ENCODE measurements around the gene SKIC8. TPM values are rescaled to one million over a fixed set of nuclear protein-coding genes. Genes with fewer than 3 reads are reported as not detected.

SKIC8 gene
- 64.1 and 76.2 TPM in 2 replicates for total RNA-seq

DNA sequence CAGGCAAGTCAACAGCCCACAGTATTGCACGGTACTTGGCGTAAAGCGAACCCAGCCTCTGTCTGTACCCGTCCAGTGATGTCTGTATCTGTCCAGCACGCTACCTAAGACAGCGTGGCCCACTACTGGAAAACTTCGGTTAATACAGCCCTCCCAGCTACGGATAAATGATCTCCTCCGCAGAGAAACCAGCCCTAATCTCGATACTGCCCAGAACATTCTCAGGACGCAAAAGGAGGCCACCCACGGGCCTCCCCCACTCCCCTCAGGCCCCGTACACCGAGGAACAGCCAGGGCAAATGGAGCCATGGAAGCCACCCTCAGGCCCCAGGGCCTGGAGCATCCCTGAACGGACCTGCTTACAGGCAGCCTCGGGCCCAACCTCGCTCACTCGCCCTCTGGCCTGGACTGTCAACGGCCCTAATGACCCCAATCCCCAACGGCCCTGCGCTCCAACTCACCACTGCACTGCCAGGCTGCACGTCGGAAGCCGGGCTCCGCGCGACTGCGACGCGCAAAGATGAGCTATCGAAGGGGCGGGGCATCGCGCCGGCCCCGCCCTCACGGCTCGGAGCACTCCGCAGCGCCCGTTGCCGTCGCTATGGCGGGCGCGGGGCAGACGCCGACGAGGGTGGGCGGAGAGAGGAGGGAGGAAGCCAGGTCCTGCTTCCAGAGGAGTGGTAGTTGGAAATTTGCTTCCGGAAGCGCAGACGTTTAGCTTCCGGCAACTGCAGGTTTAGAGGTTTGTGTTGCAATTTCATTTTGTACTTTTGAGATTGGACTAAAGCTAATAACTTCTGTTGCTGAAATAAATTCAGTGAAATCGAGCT lies at the start of gene SKIC8:
Gene SKIC8, minus strand, starts transcription at position 509 of the 830 bp plus-strand sequence. CDS start 3,923 bp downstream, outside the sequence.
- peak; percentile 92 for DNase-seq

DNA sequence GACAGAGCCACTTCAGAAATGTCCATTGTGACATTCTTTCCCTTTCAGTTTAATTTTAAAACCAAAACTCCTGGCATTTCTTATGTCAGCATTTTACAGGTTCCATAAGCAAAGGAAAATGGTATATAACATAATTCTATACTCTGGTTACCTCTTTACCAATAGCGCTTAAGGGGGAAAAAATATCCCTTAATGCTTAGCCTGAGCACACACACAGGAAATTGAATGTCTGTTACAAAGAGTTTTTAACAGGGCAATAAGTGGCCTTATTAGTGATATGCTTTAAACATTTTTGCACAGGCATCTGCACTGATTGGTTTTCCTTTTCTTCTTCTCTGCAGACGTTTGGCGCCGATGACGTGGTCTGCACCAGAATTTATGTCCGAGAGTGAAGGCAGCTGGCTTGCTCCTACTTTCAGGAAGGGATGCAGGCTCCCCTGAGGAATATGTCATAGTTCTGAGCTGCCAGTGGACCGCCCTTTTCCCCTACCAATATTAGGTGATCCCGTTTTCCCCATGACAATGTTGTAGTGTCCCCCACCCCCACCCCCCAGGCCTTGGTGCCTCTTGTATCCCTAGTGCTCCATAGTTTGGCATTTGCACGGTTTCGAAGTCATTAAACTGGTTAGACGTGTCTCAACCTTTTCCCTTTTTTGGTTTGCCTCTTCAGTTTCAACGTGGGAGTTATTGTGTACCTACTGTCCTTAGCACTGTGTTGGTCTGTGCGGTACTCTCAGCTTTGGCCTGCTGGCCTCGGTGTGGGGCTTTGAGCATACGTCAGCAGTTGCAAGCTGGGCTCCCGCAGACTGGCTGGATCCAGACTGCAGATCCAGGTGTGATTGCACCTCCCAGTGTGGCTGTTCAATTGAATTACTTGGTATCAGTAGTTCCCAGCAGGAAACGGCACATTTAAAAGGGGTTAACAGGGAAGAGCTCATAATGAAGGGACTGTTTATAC lies 48.5 kb upstream of the SKIC8 start:
- no peak for DNase-seq

DNA sequence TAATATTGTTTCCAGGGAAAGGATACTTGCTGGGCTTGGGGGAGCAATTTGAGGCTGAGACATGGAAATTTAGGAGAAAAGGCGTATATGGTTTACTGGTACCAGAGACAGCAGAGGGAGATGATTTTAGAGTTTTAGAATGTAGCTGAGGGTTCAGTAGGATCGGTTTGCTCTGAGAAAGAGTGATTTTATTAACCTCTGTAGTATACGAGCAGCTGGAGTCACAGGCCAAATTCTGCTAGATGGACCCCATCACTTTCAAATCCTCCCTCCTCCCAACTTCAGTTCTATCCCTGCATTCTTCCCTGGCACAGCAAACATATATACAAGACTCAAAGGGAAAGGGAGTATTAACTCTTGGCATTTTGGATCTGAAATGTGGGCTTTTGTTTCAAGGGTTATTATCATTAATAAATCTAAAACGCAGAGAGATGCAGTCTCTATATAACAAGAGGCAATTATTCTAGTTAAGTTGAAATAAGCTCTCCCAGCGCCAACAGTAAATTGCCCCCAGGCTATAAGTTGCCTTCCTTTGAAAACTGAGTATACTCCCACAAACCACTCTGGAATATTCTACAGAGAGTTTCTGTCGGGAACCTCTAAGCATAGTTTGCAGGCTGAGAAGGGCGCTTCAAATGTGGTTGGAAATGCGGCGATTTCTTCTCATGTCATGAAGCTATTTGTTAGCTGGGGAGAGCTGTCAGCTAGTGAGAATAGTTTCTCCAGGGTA lies 46.2 kb upstream of the SKIC8 start:
- no peak for DNase-seq

DNA sequence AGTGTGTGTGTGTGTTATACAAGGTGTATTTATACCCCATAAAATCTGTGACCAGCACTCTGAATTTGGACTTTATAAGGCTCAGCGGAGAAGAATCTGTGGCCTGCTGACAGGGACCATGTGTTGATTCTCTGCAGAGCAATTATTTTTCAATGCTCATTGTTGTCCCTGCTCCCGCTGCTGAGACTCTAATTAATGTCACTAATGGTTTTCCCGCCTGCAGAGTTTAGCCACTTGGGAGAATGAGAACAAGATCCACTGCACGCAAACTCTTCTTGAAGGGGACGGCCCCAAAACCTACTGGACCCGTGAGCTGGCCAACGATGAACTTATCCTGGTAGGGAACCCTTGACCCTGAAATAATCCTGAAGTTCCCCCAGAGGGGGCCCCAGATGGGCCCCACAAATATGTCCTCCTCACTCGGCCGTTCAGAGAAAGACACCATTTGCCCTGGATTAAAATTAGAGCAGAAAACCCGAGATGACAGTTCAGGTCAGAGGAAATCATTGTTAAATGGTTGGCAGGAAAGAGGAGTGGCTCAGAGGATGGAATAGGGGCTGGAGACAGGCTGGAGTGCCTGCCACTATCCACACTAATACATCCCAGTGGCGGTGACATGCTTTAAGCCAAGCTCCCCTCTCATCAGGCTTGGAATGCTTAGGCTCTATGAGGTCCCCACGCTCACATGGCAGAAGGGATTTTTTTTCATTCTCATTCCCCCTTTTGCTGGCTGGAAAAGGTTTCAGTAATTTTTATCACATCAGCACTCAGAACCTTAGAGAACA lies 44.1 kb upstream of the SKIC8 start:
- no peak for DNase-seq

DNA sequence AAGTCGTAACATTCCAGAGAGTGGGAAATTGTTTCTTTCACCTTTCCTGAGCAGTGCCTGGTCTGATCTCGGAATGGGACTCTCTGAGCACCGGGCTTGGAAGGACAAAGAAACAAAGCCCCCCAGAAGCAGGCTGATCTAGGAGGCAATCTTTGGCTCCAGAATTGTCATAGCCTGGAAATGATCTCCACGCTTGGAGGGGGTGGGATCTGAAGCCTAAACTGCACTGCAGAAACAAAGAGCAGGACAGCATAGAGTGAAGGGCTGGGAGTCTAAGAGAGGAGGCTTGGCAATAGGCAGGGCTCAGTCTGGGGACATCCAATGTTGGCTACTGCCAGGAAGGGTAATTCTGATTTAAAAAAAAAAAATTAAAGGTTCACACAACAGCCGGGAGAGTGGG lies 42.6 kb upstream of the SKIC8 start:
- no peak for DNase-seq

DNA sequence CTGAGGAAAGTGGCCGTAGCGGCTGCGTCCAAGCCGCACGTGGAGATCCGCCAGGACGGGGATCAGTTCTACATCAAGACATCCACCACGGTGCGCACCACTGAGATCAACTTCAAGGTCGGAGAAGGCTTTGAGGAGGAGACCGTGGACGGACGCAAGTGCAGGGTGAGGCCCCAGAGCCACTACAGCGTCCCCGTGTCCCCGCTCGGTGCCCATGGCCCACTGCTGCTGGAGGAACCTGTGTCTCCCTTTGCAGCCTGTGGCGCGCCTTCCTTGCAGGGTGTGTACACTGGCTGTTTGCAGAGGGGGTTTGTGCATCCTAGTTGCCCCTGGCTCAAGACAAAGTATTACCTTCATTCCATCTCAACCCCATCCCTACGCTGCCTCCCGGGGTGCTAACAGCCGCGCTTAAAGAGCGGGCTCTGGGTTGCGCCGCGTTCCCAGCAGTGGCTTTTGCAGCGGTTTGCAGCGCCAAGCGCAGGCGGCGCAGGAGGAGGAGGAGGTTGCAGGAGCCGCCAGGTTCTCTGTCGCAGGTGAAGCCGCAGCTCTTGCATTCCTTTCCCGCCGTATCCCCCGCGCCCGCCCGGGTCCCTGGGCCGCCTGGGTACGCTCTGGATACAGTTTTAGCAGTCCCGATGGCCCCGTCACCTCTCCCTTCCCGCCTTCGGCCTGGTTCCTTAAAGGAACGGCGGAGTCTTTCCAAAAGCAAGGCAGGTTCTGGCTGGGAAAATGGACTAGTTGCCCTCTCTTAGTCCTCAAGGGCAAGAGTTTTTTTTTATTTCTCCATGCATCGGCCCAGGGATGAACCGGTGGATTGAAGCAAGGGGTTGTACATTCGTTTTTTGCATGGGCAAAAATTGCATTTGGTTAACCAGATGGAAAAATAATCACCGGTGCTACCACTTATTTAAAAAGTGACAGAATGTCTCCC lies 41.9 kb upstream of the SKIC8 start:
- no peak for DNase-seq

DNA sequence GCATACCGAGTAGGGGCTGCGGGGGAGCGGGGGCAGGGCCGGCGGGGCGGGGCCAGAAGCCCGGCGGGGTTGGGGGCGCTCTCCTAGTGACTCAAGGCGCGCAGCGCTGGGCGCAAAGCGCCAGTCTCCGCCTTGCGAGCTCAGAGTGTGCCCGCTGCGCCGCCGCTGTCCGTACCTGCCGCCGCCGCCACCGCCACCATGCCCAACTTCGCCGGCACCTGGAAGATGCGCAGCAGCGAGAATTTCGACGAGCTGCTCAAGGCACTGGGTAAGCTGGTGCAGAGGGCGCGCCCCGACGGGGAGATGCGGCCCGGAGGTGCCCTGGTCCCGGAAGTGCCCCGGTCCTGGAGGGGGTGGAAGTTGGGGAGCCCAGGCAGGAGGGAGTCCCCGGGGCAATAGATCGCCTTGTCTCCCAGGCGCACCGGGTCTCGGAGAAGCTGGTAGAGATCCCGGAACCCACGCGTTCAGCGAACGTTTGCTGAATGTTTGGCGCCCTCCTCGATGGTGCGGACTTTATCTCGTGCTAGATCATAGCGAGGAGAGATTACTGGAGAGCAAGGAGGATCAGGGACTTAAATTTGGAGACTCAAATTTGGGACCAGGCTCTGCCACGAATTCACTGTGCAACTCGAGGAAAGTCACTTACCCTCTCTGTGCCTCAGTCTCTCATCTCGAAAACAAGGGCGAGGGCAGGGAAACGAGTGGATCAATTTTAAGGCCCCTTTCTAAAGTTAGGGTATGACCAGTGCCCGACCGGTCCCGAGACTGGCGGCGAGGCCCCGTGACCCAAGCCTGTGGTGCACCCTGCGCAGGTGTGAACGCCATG lies 41.0 kb upstream of the SKIC8 start, which contains the start of gene CRABP1:
Gene CRABP1, plus strand, starts transcription at position 123 of the 826 bp plus-strand sequence. Its CDS starts 76 bp downstream, at position 199.
- no peak for DNase-seq

DNA sequence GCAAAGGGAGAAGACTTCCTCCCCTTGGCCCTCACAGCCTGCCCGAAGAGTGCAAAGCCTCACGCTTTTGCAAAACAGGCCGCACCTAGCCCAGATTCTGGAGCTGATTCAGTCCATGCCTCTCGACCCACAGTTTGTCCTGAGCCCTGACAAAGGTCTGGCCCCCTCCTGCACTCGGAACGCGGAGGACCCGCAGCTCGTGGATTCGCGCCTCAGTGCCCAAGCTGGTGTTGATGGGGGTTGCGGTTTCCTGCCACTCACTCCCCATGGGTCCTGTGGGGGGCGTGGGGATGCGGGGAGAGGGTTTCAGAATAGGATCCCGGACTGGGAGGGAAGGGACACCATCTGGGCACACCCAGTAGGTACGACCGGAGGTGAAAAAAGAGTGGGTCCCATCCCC lies 40.1 kb upstream of the SKIC8 start:
- DNase-seq, result no peak

DNA sequence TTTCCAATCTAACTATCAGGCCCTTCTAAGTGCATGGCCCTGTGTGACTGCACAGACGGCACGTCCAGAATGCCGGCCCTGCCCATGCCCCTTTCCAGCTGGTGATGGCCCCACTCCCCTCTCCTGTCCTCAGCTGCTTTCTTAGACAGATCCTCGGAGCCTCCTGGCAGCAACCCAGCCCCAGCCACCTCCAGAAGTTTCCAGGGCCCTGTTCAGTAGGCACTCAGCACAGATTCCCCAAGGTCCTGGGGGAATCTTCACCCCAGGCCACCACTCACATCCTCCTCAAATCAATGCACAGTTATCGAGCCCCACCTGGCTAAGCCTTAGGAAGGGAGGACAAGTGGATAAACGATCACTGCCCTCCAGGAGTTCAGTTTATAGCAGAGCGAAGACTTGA lies 39.4 kb upstream of the SKIC8 start:
- DNase-seq, result no peak

DNA sequence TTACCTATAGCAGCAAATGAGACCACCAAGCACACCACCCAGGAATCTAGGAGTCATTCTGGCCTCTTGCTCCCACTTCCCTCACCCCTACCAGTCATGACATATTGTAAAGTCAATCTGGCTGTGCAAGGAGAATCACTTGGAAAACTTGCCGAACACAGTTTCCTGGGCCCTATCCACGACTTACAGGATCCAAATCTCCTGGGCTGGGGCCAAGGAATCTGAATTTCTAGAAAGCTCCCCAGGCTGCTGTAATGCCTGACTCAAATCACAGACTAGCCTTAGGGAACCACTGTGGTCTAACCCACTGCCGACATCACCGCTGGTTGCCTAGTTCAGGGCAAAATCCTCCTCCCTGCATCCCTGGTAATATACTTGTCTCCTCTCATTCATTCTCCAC lies 36.6 kb upstream of the SKIC8 start:
- DNase-seq, result no peak

DNA sequence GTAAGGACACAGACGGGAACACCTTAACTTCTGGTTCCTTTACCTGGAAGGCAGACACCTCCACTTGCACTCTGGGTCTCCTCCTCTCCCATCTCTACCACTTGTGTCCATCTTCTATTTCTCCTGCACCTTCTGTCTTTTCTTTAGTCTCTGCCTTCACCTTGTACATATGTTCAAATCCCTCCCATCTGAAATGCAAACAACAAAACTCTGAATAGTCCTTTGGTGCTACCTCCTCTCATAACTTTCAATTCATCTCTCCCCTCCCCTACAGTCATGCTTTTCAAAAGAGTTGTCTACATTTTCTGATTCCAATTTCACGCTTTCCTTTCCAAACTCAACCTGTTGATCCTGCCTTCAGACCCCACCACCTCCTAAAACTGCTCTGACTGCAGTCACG lies 35.4 kb upstream of the SKIC8 start:
- DNase-seq, result no peak

DNA sequence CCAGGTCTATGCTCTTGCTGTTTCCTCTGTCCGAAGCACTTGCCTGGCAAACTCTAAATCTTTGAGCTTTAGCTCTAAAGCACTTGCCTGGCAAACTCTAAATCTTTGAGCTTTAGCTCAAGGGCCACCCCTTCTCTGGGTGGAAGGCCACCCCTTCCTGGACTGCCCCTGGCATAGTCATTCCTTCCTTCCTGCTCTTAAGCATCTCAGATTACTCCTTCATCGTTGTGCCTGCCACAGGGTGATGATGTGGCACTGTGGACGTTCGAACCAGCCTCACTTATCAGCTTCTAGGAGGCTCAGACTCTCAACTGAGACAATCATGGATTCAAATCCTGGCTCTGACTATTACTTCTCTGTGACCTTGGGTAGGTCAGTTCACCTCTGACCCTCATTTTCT lies 30.2 kb upstream of the SKIC8 start:
- DNase-seq, result peak; percentile 65

DNA sequence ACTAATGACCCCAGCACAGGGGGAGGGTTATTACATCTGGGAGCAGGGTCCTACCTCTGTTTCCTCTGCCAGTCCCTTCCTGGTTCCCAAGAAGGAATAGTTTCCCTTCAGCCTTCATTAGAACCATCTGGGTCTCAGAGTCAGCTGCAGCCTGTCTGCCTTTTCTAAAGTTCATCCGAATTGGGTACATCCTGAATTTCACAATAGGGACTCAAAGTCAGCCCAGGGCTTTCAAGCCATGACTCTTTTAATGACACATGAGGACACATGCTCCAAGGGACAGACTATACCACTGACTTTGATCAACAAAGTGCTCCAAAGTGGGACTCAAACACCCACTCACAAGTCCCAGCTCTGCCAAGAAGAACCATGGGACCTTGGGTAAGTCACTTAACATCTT lies 28.1 kb upstream of the SKIC8 start:
- no peak for DNase-seq

DNA sequence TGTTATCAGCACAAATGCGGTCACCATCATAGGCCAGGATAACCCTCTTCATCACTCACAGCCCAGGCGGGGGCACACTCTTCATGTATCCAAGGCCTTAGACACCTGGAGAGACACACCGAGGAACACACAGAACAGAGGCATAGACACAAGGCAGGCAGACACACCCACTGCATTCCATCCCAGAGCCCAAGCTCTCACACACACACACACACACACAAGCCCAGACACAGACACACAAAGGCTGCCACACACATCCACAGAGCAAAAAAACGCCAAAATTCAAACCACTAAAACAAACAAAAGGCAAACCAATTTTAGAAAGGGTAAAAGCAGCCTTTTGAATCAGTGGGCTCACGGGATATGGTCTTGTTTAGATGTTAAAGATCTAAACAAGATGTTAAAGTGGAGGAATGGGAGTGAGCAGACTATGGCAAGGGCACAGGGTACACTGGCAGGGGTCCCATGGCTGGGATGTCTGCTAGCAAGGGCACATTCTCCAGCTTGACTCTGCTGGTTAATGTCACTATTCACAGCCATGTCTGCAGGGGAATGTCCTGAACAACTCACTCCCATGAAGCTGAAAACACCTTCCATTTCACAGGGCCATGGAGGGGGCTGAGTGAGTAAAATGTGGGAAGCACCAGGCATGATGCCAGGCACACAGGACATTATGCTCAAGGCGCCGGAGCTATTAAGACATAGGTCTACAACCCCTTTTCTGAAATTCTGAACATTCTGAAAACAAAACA lies 25.9 kb upstream of the SKIC8 start:
- peak; percentile 25 for DNase-seq

DNA sequence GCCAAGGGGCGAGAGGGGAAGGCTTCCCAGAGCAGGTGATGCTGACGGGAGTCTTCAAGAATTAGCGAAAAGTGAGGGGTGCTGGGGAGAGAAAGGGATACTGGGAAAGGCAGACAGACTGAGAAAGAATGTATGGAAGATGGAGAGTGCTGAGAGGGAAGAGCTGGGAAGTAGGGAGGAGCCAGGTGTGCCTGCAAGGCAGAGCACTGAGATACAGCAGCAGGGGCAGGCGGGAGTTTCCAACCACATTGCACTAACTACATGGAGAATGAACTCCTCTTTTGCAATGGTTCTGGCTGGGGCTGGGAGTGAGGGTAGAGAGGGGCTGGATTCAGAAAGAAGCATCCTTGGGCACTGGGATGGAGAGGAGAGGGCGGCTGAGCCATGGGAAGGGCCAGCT lies 24.7 kb upstream of the SKIC8 start:
- no peak for DNase-seq

DNA sequence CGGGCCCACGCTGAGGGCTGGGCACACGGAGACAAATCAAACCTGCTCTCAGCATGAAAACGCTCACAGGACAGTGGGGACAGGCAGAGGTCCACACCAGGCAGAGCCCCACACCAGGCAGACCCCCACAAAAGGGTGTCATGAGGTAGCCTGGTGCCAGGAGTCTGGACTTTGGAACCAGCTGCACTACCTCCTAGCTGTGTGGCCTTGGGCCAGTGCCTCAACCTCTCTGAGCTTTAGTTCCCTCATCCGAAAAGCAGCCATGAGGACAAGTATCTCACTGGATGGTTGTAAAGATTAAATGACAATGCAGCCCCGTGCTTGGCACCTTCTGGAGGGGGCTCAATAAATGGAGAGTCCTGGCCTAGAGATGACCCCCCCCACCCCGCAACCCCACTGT lies 24.3 kb upstream of the SKIC8 start:
- no peak for DNase-seq

DNA sequence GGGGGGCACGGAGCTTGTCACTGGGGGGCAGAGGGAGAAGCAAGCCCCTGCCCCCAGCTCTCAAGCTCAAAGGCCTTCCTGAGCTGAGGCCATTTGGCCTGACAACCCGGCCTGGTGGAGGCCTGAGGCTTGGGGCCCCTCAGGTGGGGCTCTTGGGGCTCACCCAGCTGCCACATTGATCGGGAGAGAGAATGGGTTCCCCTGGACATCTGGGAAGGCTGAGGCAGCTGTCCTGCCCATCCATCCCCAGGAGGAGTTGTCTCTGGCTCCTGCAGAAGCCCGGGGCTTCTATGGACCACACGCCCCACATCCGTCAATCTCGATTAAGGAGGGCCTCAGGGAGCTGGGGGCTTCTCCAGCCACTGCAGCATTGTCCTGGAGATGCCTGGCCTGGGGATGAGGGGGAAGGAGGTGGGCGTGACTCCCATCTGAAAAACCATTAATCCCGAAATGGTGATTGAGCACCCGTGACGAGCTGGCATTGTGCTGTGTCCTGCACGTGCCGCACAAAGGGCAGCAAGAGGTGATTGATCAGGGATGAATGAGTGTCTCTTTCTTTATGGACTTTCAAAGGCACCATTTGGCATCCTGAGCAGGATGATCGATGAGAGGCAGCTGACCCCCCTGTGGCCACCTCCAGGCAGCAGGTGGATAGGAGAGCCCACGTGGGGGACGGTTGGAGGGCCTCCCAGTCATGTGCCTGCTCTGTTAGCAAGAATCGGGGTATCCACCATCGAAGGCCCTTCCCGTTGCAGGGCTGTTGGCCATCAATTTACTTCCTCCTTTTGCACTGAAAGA lies 23.5 kb upstream of the SKIC8 start:
- no peak for DNase-seq

DNA sequence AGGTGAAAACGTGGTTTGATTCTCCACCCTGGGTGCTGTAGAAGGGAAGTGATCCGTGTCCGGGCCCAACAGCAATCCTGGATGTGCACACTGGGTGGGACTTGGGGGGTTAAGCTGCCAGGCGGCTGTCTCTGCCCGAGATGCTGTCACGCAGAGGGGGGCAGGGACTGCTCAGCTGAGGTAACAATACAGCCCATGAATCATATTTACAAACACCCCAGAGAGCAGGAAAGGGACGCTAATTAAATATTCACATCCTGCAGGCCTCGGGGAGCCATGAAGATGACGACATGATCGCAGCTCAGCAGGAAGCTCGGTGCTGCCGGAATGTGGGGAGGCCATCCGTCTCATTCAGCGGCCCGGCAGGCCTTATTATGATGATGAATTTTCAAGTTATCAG lies 22.8 kb upstream of the SKIC8 start:
- DNase-seq, result peak; percentile 96
